ENCODE measurements around the gene USP24. TPM values are rescaled to one million over a fixed set of nuclear protein-coding genes. Genes with fewer than 3 reads are reported as not detected.
A peak's percentile ranks its signal among the peaks of the same experiment; 100 is the strongest.
"Not testable (repeated sequence)": the region's sequence is repeated elsewhere in the genome, so short reads cannot be mapped to it uniquely, and the experiment has no call there.

Gene USP24
- total and polyA plus RNA-seq, 5 donors from 2014 or later = 5.7 to 60.9 (median 6.3) TPM

DNA sequence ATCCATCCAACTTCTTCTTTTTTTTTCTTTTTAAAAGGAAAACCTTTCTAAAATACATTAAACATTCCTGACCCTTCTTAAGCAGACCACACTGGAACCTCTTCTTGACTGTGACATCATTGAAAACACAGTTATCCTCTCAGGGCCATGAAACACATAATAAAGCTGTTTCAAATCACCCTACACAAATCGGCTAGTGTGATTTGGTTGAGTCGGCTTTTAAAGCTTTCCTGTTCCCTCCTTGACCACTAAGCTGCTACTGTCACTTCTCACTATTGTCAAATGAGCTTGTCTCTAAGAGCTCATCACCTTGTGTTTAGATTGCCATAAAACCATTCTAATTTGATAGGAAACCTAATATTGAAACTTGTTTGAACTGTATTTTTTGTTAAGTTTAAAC lies 5.9 kb downstream of the USP24 start:
- H3K9me3 ChIP-seq (ENCODE audit: control insufficient read depth in 2 of 2, low read length in 2 of 2) = no peaks in the 10 kb centered on the region
- peaks cover 3% of the 10 kb centered on the region for H3K36me3 ChIP-seq (ENCODE audit: control insufficient read depth, insufficient read depth, low read length)
- peaks cover 50 to 93% (median 70%) of the 10 kb centered on the region in 4 donors for H3K4me1 Mint-ChIP-seq
- H3K36me3 Mint-ChIP-seq = peaks cover 8% of the 10 kb centered on the region
- DNase-seq = peak in 1 of 3 donors; percentile 36
- H3K4me3 ChIP-seq (ENCODE audit: low read depth, low read length) = peak overlapping the region; percentile 22
- peak overlapping the region; percentile 34 to 95 (median 62) for H3K4me3 Mint-ChIP-seq
- H3K27ac Mint-ChIP-seq = peak overlapping the region in 2 of 3 donors; percentile 40 to 74
- no peaks in the 10 kb centered on the region for H3K27me3 ChIP-seq (ENCODE audit: control insufficient read depth, insufficient read depth, low read length)
- no peak for ATAC-seq (ENCODE audit: low read depth in 2 of 2)
- H3K9me3 Mint-ChIP-seq = no peaks in the 10 kb centered on the region
- H3K27me3 Mint-ChIP-seq = no peaks in the 10 kb centered on the region
- H3K4me1 ChIP-seq (ENCODE audit: control insufficient read depth, insufficient read depth, low read length, poor library complexity, severe bottlenecking) = peaks cover 67% of the 10 kb centered on the region
- no peak overlapping the region for H3K27ac ChIP-seq (ENCODE audit: insufficient read depth, low read length, poor library complexity, severe bottlenecking)

DNA sequence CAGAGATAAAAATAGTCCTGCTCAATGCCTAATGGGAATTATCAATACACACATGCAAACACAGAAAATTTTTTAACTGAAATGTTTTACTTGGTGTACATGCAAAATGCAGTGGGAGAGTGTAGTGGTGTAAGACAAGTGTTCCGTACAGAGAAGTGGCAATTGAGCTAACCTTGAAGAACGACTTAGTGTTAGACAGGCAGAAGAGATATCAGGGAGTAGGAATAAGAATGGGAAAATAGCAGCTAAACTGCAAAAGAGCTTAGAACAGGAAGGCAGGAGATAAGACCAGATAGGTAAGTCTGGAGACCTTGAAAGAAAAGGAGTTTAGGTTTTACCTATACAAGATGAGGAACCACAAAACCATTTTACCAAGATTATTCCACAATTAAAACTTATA lies 9.0 kb downstream of the USP24 start:
- no peaks in the 10 kb centered on the region for H3K9me3 Mint-ChIP-seq
- peaks cover 39 to 92% (median 66%) of the 10 kb centered on the region in 4 donors for H3K4me1 Mint-ChIP-seq
- peak overlapping the region in 1 of 4 donors; percentile 1 for H3K4me3 Mint-ChIP-seq

GRCh38 chr1:55204997-55205396 lies 10.2 kb downstream of the USP24 start:
- Histone ChIP-seq H3K27me3 (ENCODE audit: control insufficient read depth, insufficient read depth, low read length) (no peaks in the 10 kb centered on the region), H3K4me3 (ENCODE audit: low read depth, low read length) (no peak overlapping the region), H3K27ac (ENCODE audit: insufficient read depth, low read length, poor library complexity, severe bottlenecking) (no peak overlapping the region), H3K4me1 (ENCODE audit: control insufficient read depth, insufficient read depth, low read length, poor library complexity, severe bottlenecking) (peaks cover 50% of the 10 kb centered on the region), H3K9me3 (ENCODE audit: control insufficient read depth in 2 of 2, low read length in 2 of 2) (no peaks in the 10 kb centered on the region), H3K36me3 (ENCODE audit: control insufficient read depth, insufficient read depth, low read length) (peaks cover 3% of the 10 kb centered on the region)
- peak overlapping the region in 2 of 3 donors; percentile 7 to 69 for H3K27ac Mint-ChIP-seq
- H3K27me3 Mint-ChIP-seq = no peaks in the 10 kb centered on the region
- peak overlapping the region in 2 of 4 donors; percentile 5 to 63 for H3K4me3 Mint-ChIP-seq
- H3K9me3 Mint-ChIP-seq = no peaks in the 10 kb centered on the region
- DNase-seq (no peak), ATAC-seq (ENCODE audit: low read depth in 2 of 2) (no peak)
- H3K36me3 Mint-ChIP-seq = peaks cover 11% of the 10 kb centered on the region
- H3K4me1 Mint-ChIP-seq = peaks cover 34 to 88% (median 63%) of the 10 kb centered on the region in 4 donors

More for the DNA sequence above, 9.0 kb downstream of the USP24 start:
- DNase-seq (no peak), ATAC-seq (ENCODE audit: low read depth in 2 of 2) (no peak)
- H3K9me3 ChIP-seq (ENCODE audit: control insufficient read depth in 2 of 2, low read length in 2 of 2) = no peaks in the 10 kb centered on the region
- no peak overlapping the region for H3K27ac Mint-ChIP-seq
- no peaks in the 10 kb centered on the region for H3K27me3 ChIP-seq (ENCODE audit: control insufficient read depth, insufficient read depth, low read length)
- peaks cover 61% of the 10 kb centered on the region for H3K4me1 ChIP-seq (ENCODE audit: control insufficient read depth, insufficient read depth, low read length, poor library complexity, severe bottlenecking)
- no peak overlapping the region for H3K27ac ChIP-seq (ENCODE audit: insufficient read depth, low read length, poor library complexity, severe bottlenecking)
- H3K36me3 ChIP-seq (ENCODE audit: control insufficient read depth, insufficient read depth, low read length) = peaks cover 3% of the 10 kb centered on the region
- H3K27me3 Mint-ChIP-seq = no peaks in the 10 kb centered on the region
- no peak overlapping the region for H3K4me3 ChIP-seq (ENCODE audit: low read depth, low read length)
- peaks cover 8% of the 10 kb centered on the region for H3K36me3 Mint-ChIP-seq

GRCh38 chr1:55203064-55203463 lies 12.1 kb downstream of the USP24 start:
- H3K27me3 Mint-ChIP-seq = no peaks in the 10 kb centered on the region
- DNase-seq (peak in 1 of 3 donors; percentile 58), ATAC-seq (ENCODE audit: low read depth in 2 of 2) (peak; percentile 40 to 50)
- peaks cover 4% of the 10 kb centered on the region for H3K36me3 ChIP-seq (ENCODE audit: control insufficient read depth, insufficient read depth, low read length)
- H3K36me3 Mint-ChIP-seq = peaks cover 15% of the 10 kb centered on the region
- peak overlapping the region; percentile 9 to 62 (median 50) for H3K4me3 Mint-ChIP-seq
- H3K27ac ChIP-seq (ENCODE audit: insufficient read depth, low read length, poor library complexity, severe bottlenecking) = no peak overlapping the region
- no peaks in the 10 kb centered on the region for H3K9me3 ChIP-seq (ENCODE audit: control insufficient read depth in 2 of 2, low read length in 2 of 2)
- H3K9me3 Mint-ChIP-seq = no peaks in the 10 kb centered on the region
- H3K4me1 ChIP-seq (ENCODE audit: control insufficient read depth, insufficient read depth, low read length, poor library complexity, severe bottlenecking) = peaks cover 39% of the 10 kb centered on the region
- H3K27ac Mint-ChIP-seq = peak overlapping the region; percentile 18 to 53 (median 26)
- H3K4me1 Mint-ChIP-seq = peaks cover 32 to 82% (median 67%) of the 10 kb centered on the region in 4 donors
- H3K4me3 ChIP-seq (ENCODE audit: low read depth, low read length) = peak overlapping the region; percentile 49
- H3K27me3 ChIP-seq (ENCODE audit: control insufficient read depth, insufficient read depth, low read length) = no peaks in the 10 kb centered on the region

DNA sequence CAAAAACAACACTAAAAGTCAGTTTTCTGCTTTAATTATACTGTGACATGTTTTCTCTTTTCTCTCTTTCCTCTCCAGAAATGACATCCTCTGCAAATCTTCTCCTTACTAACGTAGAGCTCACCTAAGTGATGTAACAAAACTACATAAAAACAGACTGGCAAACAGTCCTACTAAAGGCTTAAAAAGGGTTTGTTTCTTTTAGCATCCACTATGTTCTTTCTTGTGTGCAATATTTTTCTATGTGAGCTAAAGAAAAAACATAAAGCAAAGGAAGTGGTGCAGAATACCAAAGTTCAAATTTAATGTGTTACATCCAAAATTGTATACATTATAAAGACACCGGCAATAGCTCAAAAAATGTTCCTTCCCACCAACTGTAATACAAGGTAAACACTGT lies 14.5 kb downstream of the USP24 start:
- no peak overlapping the region for H3K27ac ChIP-seq (ENCODE audit: insufficient read depth, low read length, poor library complexity, severe bottlenecking)
- Mint-ChIP-seq H3K4me1 (peaks cover 55 to 84% (median 77%) of the 10 kb centered on the region in 4 donors), H3K4me3 (peak overlapping the region in 2 of 4 donors; percentile 3 to 36), H3K27me3 (no peaks in the 10 kb centered on the region), H3K36me3 (peaks cover 8% of the 10 kb centered on the region), H3K27ac (peak overlapping the region in 1 of 3 donors; percentile 70), H3K9me3 (no peaks in the 10 kb centered on the region)
- H3K36me3 ChIP-seq (ENCODE audit: control insufficient read depth, insufficient read depth, low read length) = peaks cover 2% of the 10 kb centered on the region
- no peaks in the 10 kb centered on the region for H3K27me3 ChIP-seq (ENCODE audit: control insufficient read depth, insufficient read depth, low read length)
- DNase-seq (no peak), ATAC-seq (ENCODE audit: low read depth in 2 of 2) (no peak)
- H3K4me1 ChIP-seq (ENCODE audit: control insufficient read depth, insufficient read depth, low read length, poor library complexity, severe bottlenecking) = peaks cover 33% of the 10 kb centered on the region
- H3K4me3 ChIP-seq (ENCODE audit: low read depth, low read length) = no peak overlapping the region
- H3K9me3 ChIP-seq (ENCODE audit: control insufficient read depth in 2 of 2, low read length in 2 of 2) = no peaks in the 10 kb centered on the region

GRCh38 chr1:55199735-55200134 lies 15.4 kb downstream of the USP24 start:
- not testable (repeated sequence) for DNase-seq; ATAC-seq (ENCODE audit: low read depth in 2 of 2); H3K27me3 Mint-ChIP-seq; H3K4me3 Mint-ChIP-seq; H3K36me3 Mint-ChIP-seq; H3K4me3 ChIP-seq (ENCODE audit: low read depth, low read length); H3K27me3 ChIP-seq (ENCODE audit: control insufficient read depth, insufficient read depth, low read length); H3K9me3 ChIP-seq (ENCODE audit: control insufficient read depth in 2 of 2, low read length in 2 of 2); H3K9me3 Mint-ChIP-seq; H3K27ac ChIP-seq (ENCODE audit: insufficient read depth, low read length, poor library complexity, severe bottlenecking); H3K36me3 ChIP-seq (ENCODE audit: control insufficient read depth, insufficient read depth, low read length)
- H3K4me1 ChIP-seq (ENCODE audit: control insufficient read depth, insufficient read depth, low read length, poor library complexity, severe bottlenecking) = peaks cover 29% of the 10 kb centered on the region
- Mint-ChIP-seq H3K4me1 (peaks cover 62 to 89% (median 81%) of the 10 kb centered on the region in 4 donors), H3K27ac (peak overlapping the region in 2 of 3 donors; percentile 16 to 72)

GRCh38 chr1:55198044-55198443 lies 17.1 kb downstream of the USP24 start:
- DNase-seq (no peak), ATAC-seq (ENCODE audit: low read depth in 2 of 2) (no peak)
- Mint-ChIP-seq H3K4me3 (peak overlapping the region in 1 of 4 donors; percentile 11), H3K27ac (no peak overlapping the region), H3K27me3 (no peaks in the 10 kb centered on the region), H3K36me3 (peaks cover 8% of the 10 kb centered on the region), H3K4me1 (peaks cover 66 to 86% (median 77%) of the 10 kb centered on the region in 4 donors), H3K9me3 (no peaks in the 10 kb centered on the region)
- Histone ChIP-seq H3K9me3 (ENCODE audit: control insufficient read depth in 2 of 2, low read length in 2 of 2) (no peaks in the 10 kb centered on the region), H3K36me3 (ENCODE audit: control insufficient read depth, insufficient read depth, low read length) (peaks cover 2% of the 10 kb centered on the region), H3K4me3 (ENCODE audit: low read depth, low read length) (no peak overlapping the region), H3K27ac (ENCODE audit: insufficient read depth, low read length, poor library complexity, severe bottlenecking) (no peak overlapping the region), H3K4me1 (ENCODE audit: control insufficient read depth, insufficient read depth, low read length, poor library complexity, severe bottlenecking) (peaks cover 17% of the 10 kb centered on the region), H3K27me3 (ENCODE audit: control insufficient read depth, insufficient read depth, low read length) (no peaks in the 10 kb centered on the region)

GRCh38 chr1:55197099-55197498 lies 18.1 kb downstream of the USP24 start:
- no peak for ATAC-seq (ENCODE audit: low read depth in 2 of 2)

More at GRCh38 chr1:55197099-55197498, 18.1 kb downstream of the USP24 start:
- no peak overlapping the region for H3K27ac ChIP-seq (ENCODE audit: insufficient read depth, low read length, poor library complexity, severe bottlenecking)
- H3K4me3 ChIP-seq (ENCODE audit: low read depth, low read length) = no peak overlapping the region
- DNase-seq = no peak
- Mint-ChIP-seq H3K36me3 (peaks cover 8% of the 10 kb centered on the region), H3K4me1 (peaks cover 64 to 83% (median 74%) of the 10 kb centered on the region in 4 donors), H3K27me3 (no peaks in the 10 kb centered on the region), H3K27ac (peak overlapping the region; percentile 39 to 84 (median 68)), H3K4me3 (peak overlapping the region in 1 of 4 donors; percentile 11), H3K9me3 (no peaks in the 10 kb centered on the region)
- no peaks in the 10 kb centered on the region for H3K27me3 ChIP-seq (ENCODE audit: control insufficient read depth, insufficient read depth, low read length)
- peaks cover 12% of the 10 kb centered on the region for H3K4me1 ChIP-seq (ENCODE audit: control insufficient read depth, insufficient read depth, low read length, poor library complexity, severe bottlenecking)
- H3K9me3 ChIP-seq (ENCODE audit: control insufficient read depth in 2 of 2, low read length in 2 of 2) = no peaks in the 10 kb centered on the region
- H3K36me3 ChIP-seq (ENCODE audit: control insufficient read depth, insufficient read depth, low read length) = peaks cover 2% of the 10 kb centered on the region
